ENCODE results near the gene RBM24. TPM values are rescaled to one million over a fixed set of nuclear protein-coding genes. Genes with fewer than 3 reads are reported as not detected.

RBM24 gene
- total RNA-seq: 1 to 10 TPM; 1.1 to 6.5 (median 2.0) TPM
- polyA plus RNA-seq: 1 to 10 TPM; 1.2 to 3.5 TPM
- long read RNA-seq, donor 1: 0 reads
- long read RNA-seq, donor 2, partial matches to known transcripts: 0 of 1 reads
- long read RNA-seq, donor 2, other reads (novel, unspliced or antisense): 0 of 1 reads
- long read RNA-seq, donor 3, partial matches to known transcripts: 1 of 3 reads
- long read RNA-seq, donor 3, other reads (novel, unspliced or antisense): 0 of 3 reads

DNA sequence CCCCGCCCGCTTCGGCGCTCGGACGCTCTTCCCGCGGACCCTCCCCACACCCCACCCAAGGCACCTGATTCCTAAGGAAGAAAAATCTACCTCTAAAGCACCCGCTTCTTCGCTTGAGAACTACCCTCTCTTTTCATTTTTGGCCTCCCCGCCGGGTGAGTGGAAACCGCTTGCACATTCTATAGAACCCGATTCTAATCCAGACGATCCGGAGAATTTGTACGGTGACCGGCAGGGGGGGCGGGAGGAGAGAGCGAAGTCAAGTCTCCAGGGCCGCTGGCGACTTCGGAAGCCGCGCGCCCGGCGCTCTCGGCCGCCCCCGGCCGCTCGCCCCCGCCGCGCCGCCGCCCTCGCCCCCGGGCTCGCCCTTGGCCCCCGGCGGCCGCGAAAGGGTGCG, at the start of gene RBM24:
Gene RBM24, plus strand, starts transcription at position 262 of the 397 bp plus-strand sequence. CDS start 221 bp downstream, outside the sequence.
- TF ChIP-seq EP300 (IDR thresholded peaks at IDR 0.05) (no peak), POLR2A (IDR thresholded peaks at IDR 0.05) (no peak), CTCF (IDR thresholded peaks at IDR 0.05) (no peak)
- Histone ChIP-seq H3K9me3 (no peaks in the 10 kb centered on the region), H3K36me3 (no peaks in the 10 kb centered on the region), H3K4me1 (ENCODE audit: insufficient read depth) (peaks cover 4% of the 10 kb centered on the region), H3K27ac (peak within 1 kb of the TSS; percentile 68 to 72), H3K4me3 (peak within 1 kb of the TSS; percentile 53), H3K27me3 (no peaks in the 10 kb centered on the region)
- WGBS, 3 donors: 0 to 2% (median 1%) methylated on average over 29 to 46 of the region's 46 CpGs
- intact Hi-C loops (cut with DNase I): loop anchor here in 2 of 4 donors (10.0 kb wide), 2 partner anchors 114 to 304 kb away; partner anchors contain the start of gene CAP2 (in 1 of the 2)
- DNase-seq: peak; percentile 51 to 70 (median 66)

DNA sequence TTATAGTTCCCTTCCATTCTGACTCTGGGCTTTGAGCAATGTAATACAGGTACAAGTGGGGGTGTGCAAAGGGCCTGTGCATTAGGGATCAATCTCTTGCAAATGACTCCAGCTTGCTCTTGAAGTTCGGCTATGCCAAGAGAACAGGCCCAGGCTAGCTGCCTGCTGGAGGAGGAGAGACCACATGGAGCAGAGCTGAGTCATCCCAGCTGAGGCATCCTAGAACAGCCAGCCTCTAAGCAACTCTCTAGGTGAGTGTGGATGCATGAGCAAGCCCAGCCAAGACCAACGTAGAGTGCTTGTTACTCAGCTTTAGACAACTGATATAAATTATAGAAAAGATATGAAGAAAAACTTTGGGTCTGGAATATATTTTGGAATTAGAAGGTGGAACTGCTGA, 47.6 kb upstream of the RBM24 start:
- H3K27ac ChIP-seq: no peak overlapping the region
- no peaks in the 10 kb centered on the region for H3K36me3 ChIP-seq
- no peak for TF ChIP-seq EP300 (IDR thresholded peaks at IDR 0.05)
- H3K9me3 ChIP-seq: no peaks in the 10 kb centered on the region
- no peak overlapping the region for H3K4me3 ChIP-seq
- H3K27me3 ChIP-seq: no peaks in the 10 kb centered on the region
- 64 to 75% (median 73%) methylated on average over 2 of the region's 2 CpGs for WGBS, 3 donors
- intact Hi-C loops (cut with DNase I): no loop called here
- DNase-seq: no peak
- H3K4me1 ChIP-seq (ENCODE audit: insufficient read depth): no peaks in the 10 kb centered on the region

GRCh38 chr6:17237246-17237645, 43.9 kb upstream of the RBM24 start:
- TF ChIP-seq POLR2A (IDR thresholded peaks at IDR 0.05) (no peak), EP300 (IDR thresholded peaks at IDR 0.05) (no peak), CTCF (IDR thresholded peaks at IDR 0.05) (no peak)
- DNase-seq: no peak
- Histone ChIP-seq H3K4me1 (ENCODE audit: insufficient read depth) (no peaks in the 10 kb centered on the region), H3K4me3 (no peak overlapping the region), H3K27me3 (no peaks in the 10 kb centered on the region), H3K9me3 (no peaks in the 10 kb centered on the region), H3K27ac (no peak overlapping the region), H3K36me3 (no peaks in the 10 kb centered on the region)
- 91 to 96% (median 96%) methylated on average over 2 of the region's 2 CpGs for WGBS, 3 donors
- intact Hi-C loops (cut with DNase I): no loop called here

DNA sequence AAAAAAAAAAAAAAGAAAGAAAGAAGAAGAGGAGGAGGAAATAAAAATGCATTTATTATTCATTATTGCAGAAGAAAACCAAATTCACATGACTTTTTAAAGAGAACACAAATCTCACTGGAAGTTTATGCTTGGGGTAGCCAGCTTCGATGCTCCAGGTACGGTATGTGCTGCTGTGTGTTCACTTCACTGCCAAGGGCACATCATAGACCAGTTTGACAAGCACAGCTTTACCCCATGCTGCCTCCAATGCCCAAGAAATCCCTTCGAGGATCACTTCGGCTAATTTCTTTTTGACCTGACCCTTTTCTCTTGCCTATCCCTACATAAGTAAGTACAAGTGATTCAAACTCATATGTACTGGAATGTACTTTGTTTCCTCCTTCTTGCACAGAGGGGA, 41.9 kb upstream of the RBM24 start:
- WGBS, 3 donors: 84 to 95% (median 87%) methylated on average over 4 of the region's 4 CpGs
- H3K36me3 ChIP-seq: no peaks in the 10 kb centered on the region
- no peaks in the 10 kb centered on the region for H3K9me3 ChIP-seq
- no peak for DNase-seq
- intact Hi-C loops (cut with DNase I): no loop called here
- no peaks in the 10 kb centered on the region for H3K27me3 ChIP-seq
- TF ChIP-seq EP300 (IDR thresholded peaks at IDR 0.05): no peak
- no peak for TF ChIP-seq POLR2A (IDR thresholded peaks at IDR 0.05)
- TF ChIP-seq CTCF (IDR thresholded peaks at IDR 0.05): no peak
- no peak overlapping the region for H3K27ac ChIP-seq
- H3K4me3 ChIP-seq: no peak overlapping the region
- no peaks in the 10 kb centered on the region for H3K4me1 ChIP-seq (ENCODE audit: insufficient read depth)

DNA sequence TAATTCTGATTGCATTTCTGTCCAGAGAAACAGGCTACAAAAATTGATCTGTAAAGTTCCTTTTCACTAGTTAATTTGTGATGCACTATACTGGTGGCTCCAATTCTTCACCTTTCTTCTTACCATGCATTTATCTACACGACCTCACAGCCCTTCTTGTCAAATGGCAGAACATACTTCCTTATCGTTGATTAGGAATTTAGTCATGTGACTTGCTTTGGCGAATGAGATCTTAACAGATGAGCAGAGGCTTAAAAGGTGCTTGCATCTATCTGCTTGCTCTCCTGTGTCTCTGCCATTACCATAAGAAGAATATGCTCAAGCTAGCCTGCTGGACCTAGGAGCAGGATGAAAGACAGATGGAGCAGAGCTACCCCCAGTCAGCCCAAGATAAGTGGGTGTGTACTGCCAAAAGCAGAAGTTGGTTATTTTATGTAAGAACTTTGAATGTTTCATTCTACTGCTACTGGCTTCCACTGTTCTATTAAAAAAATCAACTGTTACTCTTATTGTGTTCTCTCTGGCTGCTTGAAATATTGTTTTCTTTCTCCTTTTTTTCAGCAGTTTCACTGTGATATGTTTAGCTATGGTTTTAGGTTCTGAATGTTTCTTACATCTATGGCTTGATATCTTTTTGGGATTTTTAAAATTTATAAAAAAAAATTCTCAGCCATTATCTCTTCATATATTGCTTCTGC, 40.2 kb upstream of the RBM24 start:
- DNase-seq: no peak
- H3K9me3 ChIP-seq: no peaks in the 10 kb centered on the region
- H3K36me3 ChIP-seq: no peaks in the 10 kb centered on the region
- TF ChIP-seq EP300 (IDR thresholded peaks at IDR 0.05) (no peak), CTCF (IDR thresholded peaks at IDR 0.05) (no peak), POLR2A (IDR thresholded peaks at IDR 0.05) (no peak)
- 65 to 77% (median 69%) methylated on average over 3 of the region's 3 CpGs for WGBS, 3 donors
- H3K27ac ChIP-seq: no peak overlapping the region
- no peaks in the 10 kb centered on the region for H3K4me1 ChIP-seq (ENCODE audit: insufficient read depth)
- H3K4me3 ChIP-seq: no peak overlapping the region
- intact Hi-C loops (cut with DNase I): no loop called here
- no peaks in the 10 kb centered on the region for H3K27me3 ChIP-seq

Measured in ovary (tissue), 10 donors.